ENCODE measurements around the gene LONP2.

Gene LONP2

DNA sequence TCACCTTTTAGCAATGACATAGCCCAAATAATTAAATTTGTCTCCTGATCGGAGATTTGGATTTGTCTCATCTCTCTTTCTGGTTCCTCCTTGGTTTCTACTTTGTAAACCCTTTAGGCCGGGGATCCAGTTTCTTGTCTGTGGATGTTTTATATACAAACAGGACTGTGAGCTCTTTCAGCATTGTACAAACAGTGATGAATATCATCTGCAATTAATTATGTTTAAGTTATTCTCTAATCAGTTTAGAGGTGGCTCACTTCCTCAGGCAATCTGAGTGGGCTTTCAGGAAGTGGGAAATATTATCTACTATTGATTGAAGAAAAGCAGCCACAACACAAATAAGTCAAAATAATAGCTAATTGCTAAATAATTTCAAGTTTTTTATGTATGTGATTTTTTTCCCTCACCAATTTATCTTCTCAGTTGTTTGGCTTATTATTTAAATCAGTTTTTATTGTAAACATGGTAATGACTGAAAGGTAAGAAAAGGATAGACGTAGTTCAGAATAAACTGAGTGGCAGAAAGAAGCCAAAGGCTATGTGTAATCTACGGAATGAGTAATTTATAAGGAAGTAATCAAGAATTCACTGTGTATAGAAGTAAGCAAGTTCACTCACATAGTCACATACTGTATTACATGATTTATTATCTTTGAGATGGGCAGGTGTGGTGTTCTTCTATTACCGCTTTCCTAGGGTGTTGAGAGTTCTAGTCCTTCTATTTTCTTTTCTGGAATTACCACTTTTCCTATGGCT is 6.6 kb downstream of the LONP2 start:
- TF ChIP-seq, protein P1, sequence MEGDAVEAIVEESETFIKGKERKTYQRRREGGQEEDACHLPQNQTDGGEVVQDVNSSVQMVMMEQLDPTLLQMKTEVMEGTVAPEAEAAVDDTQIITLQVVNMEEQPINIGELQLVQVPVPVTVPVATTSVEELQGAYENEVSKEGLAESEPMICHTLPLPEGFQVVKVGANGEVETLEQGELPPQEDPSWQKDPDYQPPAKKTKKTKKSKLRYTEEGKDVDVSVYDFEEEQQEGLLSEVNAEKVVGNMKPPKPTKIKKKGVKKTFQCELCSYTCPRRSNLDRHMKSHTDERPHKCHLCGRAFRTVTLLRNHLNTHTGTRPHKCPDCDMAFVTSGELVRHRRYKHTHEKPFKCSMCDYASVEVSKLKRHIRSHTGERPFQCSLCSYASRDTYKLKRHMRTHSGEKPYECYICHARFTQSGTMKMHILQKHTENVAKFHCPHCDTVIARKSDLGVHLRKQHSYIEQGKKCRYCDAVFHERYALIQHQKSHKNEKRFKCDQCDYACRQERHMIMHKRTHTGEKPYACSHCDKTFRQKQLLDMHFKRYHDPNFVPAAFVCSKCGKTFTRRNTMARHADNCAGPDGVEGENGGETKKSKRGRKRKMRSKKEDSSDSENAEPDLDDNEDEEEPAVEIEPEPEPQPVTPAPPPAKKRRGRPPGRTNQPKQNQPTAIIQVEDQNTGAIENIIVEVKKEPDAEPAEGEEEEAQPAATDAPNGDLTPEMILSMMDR (IDR thresholded peaks at IDR 0.05; ENCODE audit: extremely low read depth, insufficient read depth, missing control alignments) = no peak
- DNase-seq (ENCODE audit: low spot score) = no peak
- in situ Hi-C loops (cut with MboI; ENCODE audit: low pct_unique_long_range_greater_than_20kb, low sequenced_read_pairs, unreplicated experiment) = no loop called here

DNA sequence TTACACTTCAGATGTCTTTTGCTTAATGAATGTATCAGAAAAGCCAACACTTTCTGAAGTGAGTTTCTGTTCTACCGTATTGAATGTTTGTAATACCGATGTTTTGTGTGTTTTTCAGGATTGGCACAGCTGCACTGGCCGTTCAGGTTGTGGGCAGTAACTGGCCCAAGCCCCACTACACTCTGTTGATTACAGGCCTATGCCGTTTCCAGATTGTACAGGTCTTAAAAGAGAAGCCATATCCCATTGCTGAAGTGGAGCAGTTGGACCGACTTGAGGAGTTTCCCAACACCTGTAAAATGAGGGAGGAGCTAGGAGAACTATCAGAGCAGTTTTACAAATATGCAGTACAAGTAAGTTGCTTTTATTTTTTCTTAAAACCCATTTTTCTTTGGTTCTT is 7.9 kb downstream of the LONP2 start:
- in situ Hi-C loops (cut with MboI; ENCODE audit: low pct_unique_long_range_greater_than_20kb, low sequenced_read_pairs, unreplicated experiment) = no loop called here
- TF ChIP-seq, protein P1 (IDR thresholded peaks at IDR 0.05; ENCODE audit: extremely low read depth, insufficient read depth, missing control alignments) = no peak
- DNase-seq (ENCODE audit: low spot score) = no peak

DNA sequence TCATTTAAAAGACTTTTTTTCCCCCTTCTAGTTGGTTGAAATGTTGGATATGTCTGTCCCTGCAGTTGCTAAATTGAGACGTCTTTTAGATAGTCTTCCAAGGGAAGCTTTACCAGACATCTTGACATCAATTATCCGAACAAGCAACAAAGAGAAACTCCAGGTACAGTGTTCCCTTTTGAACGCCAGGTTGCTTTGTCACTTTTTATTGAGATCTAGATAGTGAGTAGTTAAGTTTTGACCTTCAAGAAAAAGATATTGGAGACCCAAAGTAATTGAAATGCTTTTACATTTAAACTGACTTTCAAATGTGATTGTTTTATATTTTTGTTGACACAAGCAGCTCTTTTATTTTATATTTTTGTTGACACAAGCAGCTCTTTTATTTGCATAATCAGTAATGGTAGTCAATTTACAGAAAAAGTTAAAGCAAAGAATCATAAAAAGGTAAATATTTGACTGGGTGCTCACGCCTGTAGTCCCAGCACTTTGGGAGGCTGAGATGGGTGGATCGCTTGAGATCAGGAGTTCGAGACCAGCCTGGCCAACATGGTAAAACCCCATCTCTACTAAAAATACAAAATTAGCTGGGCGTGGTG is 12.6 kb downstream of the LONP2 start:
- in situ Hi-C loops (cut with MboI; ENCODE audit: low pct_unique_long_range_greater_than_20kb, low sequenced_read_pairs, unreplicated experiment) = no loop called here
- TF ChIP-seq, protein P1 (IDR thresholded peaks at IDR 0.05; ENCODE audit: extremely low read depth, insufficient read depth, missing control alignments) = no peak

DNA sequence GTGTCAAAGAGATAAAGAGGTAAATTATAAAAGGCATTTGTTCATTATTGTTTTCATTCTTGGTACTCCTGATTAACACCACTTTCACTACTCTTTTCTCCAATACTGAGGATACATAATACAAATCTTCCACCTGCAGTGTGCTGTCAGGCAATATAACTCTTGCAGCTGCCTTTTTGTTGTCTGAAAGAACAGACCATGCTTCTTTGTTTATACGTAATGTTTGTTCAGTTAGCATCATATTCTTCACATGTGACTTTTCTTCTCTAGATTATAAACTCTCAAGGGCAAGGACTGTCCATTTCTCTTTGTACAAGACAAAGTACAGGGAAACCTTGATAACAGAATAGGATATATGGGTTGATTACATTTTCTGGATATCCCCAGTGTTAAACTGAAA is 17.5 kb downstream of the LONP2 start:
- in situ Hi-C loops (cut with MboI; ENCODE audit: low pct_unique_long_range_greater_than_20kb, low sequenced_read_pairs, unreplicated experiment) = no loop called here
- TF ChIP-seq, protein P1 (IDR thresholded peaks at IDR 0.05; ENCODE audit: extremely low read depth, insufficient read depth, missing control alignments) = no peak
- DNase-seq (ENCODE audit: low spot score) = no peak

More for the DNA sequence above, 12.6 kb downstream of the LONP2 start:
- no peak for DNase-seq (ENCODE audit: low spot score)

DNA sequence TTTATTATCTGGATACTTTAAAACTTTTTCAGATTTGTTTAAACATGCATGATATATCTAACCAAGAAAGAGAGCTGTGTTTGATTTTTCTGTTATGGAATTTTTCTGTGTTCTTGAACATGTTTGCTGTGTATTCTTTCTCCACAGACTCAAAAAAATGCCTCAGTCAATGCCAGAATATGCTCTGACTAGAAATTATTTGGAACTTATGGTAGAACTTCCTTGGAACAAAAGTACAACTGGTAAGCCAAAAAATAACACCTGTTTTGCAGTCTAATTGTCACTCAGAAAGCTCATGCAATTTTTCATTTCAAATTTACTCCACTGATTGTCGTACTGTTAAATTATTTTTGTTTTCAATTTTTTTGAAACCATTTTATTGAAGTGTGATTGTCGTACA is 18.5 kb downstream of the LONP2 start:
- TF ChIP-seq, protein P1 (IDR thresholded peaks at IDR 0.05; ENCODE audit: extremely low read depth, insufficient read depth, missing control alignments) = no peak
- no peak for DNase-seq (ENCODE audit: low spot score)
- in situ Hi-C loops (cut with MboI; ENCODE audit: low pct_unique_long_range_greater_than_20kb, low sequenced_read_pairs, unreplicated experiment) = no loop called here

DNA sequence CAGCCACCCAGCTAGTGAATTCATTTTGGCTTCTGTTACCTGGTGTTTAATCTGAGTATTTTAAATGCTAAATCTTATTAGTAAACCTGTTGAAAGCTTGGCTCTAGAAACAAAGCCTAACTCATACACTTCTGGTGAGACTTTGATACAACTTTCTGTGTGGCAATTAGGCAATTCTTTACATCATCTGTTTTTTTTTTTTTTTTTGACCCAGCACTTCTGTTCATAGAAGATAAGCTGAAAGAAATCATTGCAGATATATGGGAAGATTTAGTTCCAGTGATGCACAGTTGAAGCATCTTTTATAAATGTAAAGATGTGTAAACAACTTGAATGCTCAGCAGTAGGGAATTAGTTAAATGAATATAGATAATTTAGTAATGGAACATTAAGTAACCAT is 24.9 kb downstream of the LONP2 start:
- no peak for DNase-seq (ENCODE audit: low spot score)
- in situ Hi-C loops (cut with MboI; ENCODE audit: low pct_unique_long_range_greater_than_20kb, low sequenced_read_pairs, unreplicated experiment) = no loop called here
- TF ChIP-seq, protein P1 (IDR thresholded peaks at IDR 0.05; ENCODE audit: extremely low read depth, insufficient read depth, missing control alignments) = no peak
